PC-9 (cell line): Measurements from ENCODE around the gene LRP3. TPM values are rescaled to one million over a fixed set of nuclear protein-coding genes. Genes with fewer than 3 reads are reported as not detected.

Source experiments
- BruUV-seq: library from RNA; stranded (reverse); fragments of 400-500 nt; replicated peaks from 2 replicates; lab custom pipeline; 2021; lab: Mats Ljungman, UMichigan
- CTCF ChIA-PET: fragments of 300-600 bp; sonication (Branson Sonifier 250); formaldehyde crosslinking; loops from one replicate; lab custom pipeline; 2022; ENCODE audit warnings: antibody characterized with exemption; lab: Charles Lee
- POLR2A ChIA-PET: fragments of 300-600 bp; sonication (Branson Sonifier 250); formaldehyde crosslinking; loops from one replicate; lab custom pipeline; 2022; ENCODE audit warnings: antibody characterized with exemption; ENCODE audit not compliant: unreplicated experiment; lab: Charles Lee
- DNase-seq, 2 experiments: peaks; one replicate each; pipeline versions ENCODE4 v3.0.0 to v3.0.0-alpha.2; 2015 to 2022; ENCODE audit warnings: mixed read lengths in 1 of 2
- H2AFZ ChIP-seq: fragments of 200-600 bp; sonication (generic); 2 replicates; pipeline ENCODE4 v1.8.1; 2017; ENCODE audit warnings: antibody characterized with exemption
- H3F3A ChIP-seq: fragments of 200-600 bp; sonication (generic); 2 replicates; pipeline ENCODE4 v1.8.1; 2017; ENCODE audit warnings: antibody characterized with exemption, mild to moderate bottlenecking, low read depth; ENCODE audit not compliant: insufficient read depth
- H3K27ac ChIP-seq: fragments of 200-600 bp; sonication (generic); 2 replicates; pipeline ENCODE4 v1.6.1; 2016; ENCODE audit warnings: mixed run types
- H3K27me3 ChIP-seq: fragments of 200-600 bp; sonication (generic); 2 replicates; pipeline ENCODE4 v1.6.1; 2016; ENCODE audit warnings: low read depth, mixed run types; ENCODE audit not compliant: insufficient read depth
- H3K36me3 ChIP-seq: fragments of 200-600 bp; sonication (generic); 2 replicates; pipeline ENCODE4 v1.6.1; 2016; ENCODE audit warnings: low read depth, mixed run types
- H3K4me1 ChIP-seq: fragments of 200-600 bp; sonication (generic); replicated peaks from 2 replicates; pipeline ENCODE4 v1.6.1; 2016; ENCODE audit warnings: mixed run types; ENCODE audit not compliant: insufficient read depth
- H3K4me2 ChIP-seq: fragments of 200-600 bp; sonication (generic); 2 replicates; pipeline ENCODE4 v1.6.1; 2017; ENCODE audit warnings: mixed run types
- H3K4me3 ChIP-seq: fragments of 200-600 bp; sonication (generic); 2 replicates; pipeline ENCODE4 v1.6.1; 2016; ENCODE audit warnings: mixed run types
- H3K79me2 ChIP-seq: fragments of 200-600 bp; sonication (generic); 2 replicates; pipeline ENCODE4 v1.6.1; 2017; ENCODE audit warnings: low read depth, mixed run types
- H3K9me2 ChIP-seq: fragments of 200-600 bp; sonication (generic); 2 replicates; pipeline ENCODE4 v1.8.1; 2017; ENCODE audit warnings: mild to moderate bottlenecking; ENCODE audit not compliant: insufficient read depth
- H3K9me3 ChIP-seq: fragments of 200-600 bp; sonication (generic); 2 replicates; pipeline ENCODE4 v1.8.1; 2016; ENCODE audit warnings: low read depth; ENCODE audit not compliant: insufficient read depth
- H4K20me1 ChIP-seq: fragments of 200-600 bp; sonication (generic); 2 replicates; pipeline ENCODE4 v1.8.1; 2017; ENCODE audit not compliant: insufficient read depth
- EZH2 ChIP-seq: fragments of 200-600 bp; sonication (generic); IDR thresholded peaks from 2 replicates; pipeline ENCODE4 v1.8.0; 2017; ENCODE audit warnings: antibody characterized with exemption, low read depth
- intact Hi-C: fragments of 100-400 bp; cut with micrococcal nuclease; formaldehyde crosslinking; loops from one replicate; pipeline ENCODE4 v1.10.0; 2022; ENCODE audit not compliant: unreplicated experiment
- total RNA-seq: library from RNA; stranded (reverse); gene quantifications from 2 replicates; pipeline ENCODE4 v1.2.3, GENCODE V29; 2021
- TF ChIP-seq, protein P1 (sequence below): fragments of 200-600 bp; sonication (generic); conservative IDR thresholded peaks from 2 replicates; pipeline ENCODE4 v1.6.1; 2017; ENCODE audit warnings: mixed run types, antibody characterized with exemption, mild to moderate bottlenecking, moderate library complexity

LRP3 gene
- total RNA-seq, 1 experiment from 2014 or later, result 2.3 TPM

DNA sequence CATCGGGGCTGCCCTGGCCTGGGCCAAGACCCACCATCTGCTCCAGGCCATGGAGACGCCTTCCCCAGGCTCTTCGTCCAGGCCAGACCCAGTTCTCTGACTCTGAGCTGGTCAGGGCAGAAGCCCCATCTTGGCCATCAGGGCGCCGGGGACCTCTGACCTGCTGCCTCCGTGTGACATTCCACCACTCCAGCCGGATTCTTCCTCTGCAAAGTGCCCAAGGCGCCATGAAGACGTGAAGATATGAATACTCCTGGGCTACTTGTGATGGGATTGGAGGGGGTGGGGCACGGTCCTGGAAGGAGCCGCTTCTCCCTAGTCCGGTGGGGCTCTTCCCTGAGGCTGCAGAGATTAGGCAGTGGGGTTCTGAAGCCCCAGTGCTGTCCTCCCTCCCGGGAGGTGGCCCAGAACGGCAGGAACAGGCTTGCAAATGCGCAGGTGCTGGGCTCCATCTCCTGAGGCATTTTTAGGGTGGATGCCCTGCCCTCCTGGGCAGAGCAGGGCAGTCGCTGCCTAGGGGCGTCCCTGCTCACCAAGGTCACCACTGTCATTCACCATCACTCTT lies 57.5 kb downstream of the LRP3 start:
- Histone ChIP-seq H4K20me1 (no peaks in the 10 kb centered on the region), H3K4me2 (no peak overlapping the region), H3K27ac (no peak overlapping the region), H3F3A (peaks cover 10% of the 10 kb centered on the region; the same call in 1 of the 2 replicates), H3K4me1 (peaks cover 8% of the 10 kb centered on the region; the same call in 1 of the 2 replicates), H3K27me3 (no peaks in the 10 kb centered on the region), H3K36me3 (no peaks in the 10 kb centered on the region), H3K4me3 (no peak overlapping the region), H3K9me3 (no peaks in the 10 kb centered on the region), H3K9me2 (no peaks in the 10 kb centered on the region), H2AFZ (no peak overlapping the region), H3K79me2 (no peaks in the 10 kb centered on the region)
- ChIA-PET CTCF (no interaction called here), POLR2A (no interaction called here)
- no TSS peak for BruUV-seq
- no peak for TF ChIP-seq EZH2
- TF ChIP-seq, protein P1, sequence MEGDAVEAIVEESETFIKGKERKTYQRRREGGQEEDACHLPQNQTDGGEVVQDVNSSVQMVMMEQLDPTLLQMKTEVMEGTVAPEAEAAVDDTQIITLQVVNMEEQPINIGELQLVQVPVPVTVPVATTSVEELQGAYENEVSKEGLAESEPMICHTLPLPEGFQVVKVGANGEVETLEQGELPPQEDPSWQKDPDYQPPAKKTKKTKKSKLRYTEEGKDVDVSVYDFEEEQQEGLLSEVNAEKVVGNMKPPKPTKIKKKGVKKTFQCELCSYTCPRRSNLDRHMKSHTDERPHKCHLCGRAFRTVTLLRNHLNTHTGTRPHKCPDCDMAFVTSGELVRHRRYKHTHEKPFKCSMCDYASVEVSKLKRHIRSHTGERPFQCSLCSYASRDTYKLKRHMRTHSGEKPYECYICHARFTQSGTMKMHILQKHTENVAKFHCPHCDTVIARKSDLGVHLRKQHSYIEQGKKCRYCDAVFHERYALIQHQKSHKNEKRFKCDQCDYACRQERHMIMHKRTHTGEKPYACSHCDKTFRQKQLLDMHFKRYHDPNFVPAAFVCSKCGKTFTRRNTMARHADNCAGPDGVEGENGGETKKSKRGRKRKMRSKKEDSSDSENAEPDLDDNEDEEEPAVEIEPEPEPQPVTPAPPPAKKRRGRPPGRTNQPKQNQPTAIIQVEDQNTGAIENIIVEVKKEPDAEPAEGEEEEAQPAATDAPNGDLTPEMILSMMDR, result no peak
- no peak for DNase-seq
- intact Hi-C loops, result no loop called here

DNA sequence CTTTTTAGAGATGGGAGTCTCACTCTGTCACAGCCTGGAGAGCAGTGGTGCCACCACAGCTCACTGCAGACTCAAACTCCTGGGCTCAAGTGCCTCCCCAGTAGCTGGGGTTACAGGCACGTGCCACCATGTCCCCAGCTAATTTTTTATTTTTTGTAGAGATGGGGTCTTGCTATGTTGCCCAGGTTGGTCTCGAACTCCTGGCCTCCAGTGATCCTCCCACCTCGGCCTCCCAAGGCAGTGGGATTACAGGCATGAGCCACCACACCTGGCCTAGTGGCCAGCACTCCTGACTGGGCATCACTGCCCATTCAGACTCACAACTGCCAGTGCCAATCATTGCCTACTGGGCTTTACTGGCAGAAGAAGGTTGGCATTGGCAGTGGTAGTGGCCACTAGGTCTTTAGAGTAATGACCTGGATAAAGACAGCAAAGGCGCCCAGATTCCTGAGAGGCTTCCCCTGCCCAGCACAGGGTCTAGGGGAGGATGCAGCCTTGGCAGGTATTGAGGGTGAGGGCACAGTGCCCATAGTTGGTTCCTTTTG lies 58.4 kb downstream of the LRP3 start:
- intact Hi-C loops, result no loop called here
- Histone ChIP-seq H3K4me2 (no peak overlapping the region), H3K27me3 (no peaks in the 10 kb centered on the region), H3K4me1 (peaks cover 8% of the 10 kb centered on the region; the same call in 1 of the 2 replicates), H3K79me2 (no peaks in the 10 kb centered on the region), H4K20me1 (no peaks in the 10 kb centered on the region), H3K36me3 (no peaks in the 10 kb centered on the region), H3K27ac (no peak overlapping the region), H3K4me3 (no peak overlapping the region), H3F3A (peaks cover 10% of the 10 kb centered on the region; the same call in 1 of the 2 replicates), H3K9me3 (no peaks in the 10 kb centered on the region), H2AFZ (no peak overlapping the region), H3K9me2 (no peaks in the 10 kb centered on the region)
- ChIA-PET CTCF (no interaction called here), POLR2A (no interaction called here)
- DNase-seq, result no peak
- TF ChIP-seq, protein P1, result no peak
- no peak for TF ChIP-seq EZH2
- BruUV-seq, result no TSS peak

DNA sequence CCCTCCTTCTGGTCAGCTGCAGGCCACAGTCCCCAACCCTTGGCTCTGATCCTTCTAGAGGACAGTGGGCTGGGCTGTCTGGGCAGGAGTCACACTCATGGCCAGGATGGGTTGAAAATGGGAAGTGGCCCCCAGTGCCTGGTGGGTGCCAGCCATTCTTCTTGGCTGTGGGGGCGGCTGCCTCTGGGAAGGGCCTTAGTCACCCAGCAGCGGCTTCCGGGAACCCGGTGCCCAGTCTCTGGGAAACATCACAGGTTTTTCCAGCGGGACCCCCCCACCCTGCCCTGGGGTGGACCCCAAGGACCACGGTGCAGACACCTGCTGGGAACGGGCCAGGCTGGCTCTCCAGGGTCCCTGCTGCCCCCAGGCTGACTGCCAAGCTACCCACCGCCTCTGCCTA lies 58.8 kb downstream of the LRP3 start:
- Histone ChIP-seq H3K4me3 (no peak overlapping the region), H3K4me2 (no peak overlapping the region), H3K27ac (no peak overlapping the region), H4K20me1 (no peaks in the 10 kb centered on the region), H3K4me1 (peaks cover 8% of the 10 kb centered on the region; the same call in 1 of the 2 replicates), H3K9me2 (no peaks in the 10 kb centered on the region), H3K36me3 (no peaks in the 10 kb centered on the region), H3K9me3 (no peaks in the 10 kb centered on the region), H3K27me3 (no peaks in the 10 kb centered on the region), H3F3A (peaks cover 10% of the 10 kb centered on the region; the same call in 1 of the 2 replicates), H2AFZ (no peak overlapping the region), H3K79me2 (no peaks in the 10 kb centered on the region)
- TF ChIP-seq, protein P1, result no peak
- no peak for TF ChIP-seq EZH2
- BruUV-seq, result no TSS peak
- ChIA-PET CTCF (no interaction called here), POLR2A (no interaction called here)
- no peak for DNase-seq
- intact Hi-C loops, result no loop called here
